Stimulated activated CD8-positive, alpha-beta memory T cell treated with anti-CD3 and anti-CD28 coated beads, Interleukin-15, amount 100 ng/mL, for 24 hours (primary cell): Measurements from ENCODE around the gene PDE4D.
"Not testable (repeated sequence)": the region's sequence is repeated elsewhere in the genome, so short reads cannot be mapped to it uniquely, and the experiment has no call there.

Experiments used
- DNase-seq: peaks from one replicate; pipeline ENCODE4 v3.0.0-alpha.2; 2020; ENCODE audit warnings: low read depth

Gene PDE4D

DNA sequence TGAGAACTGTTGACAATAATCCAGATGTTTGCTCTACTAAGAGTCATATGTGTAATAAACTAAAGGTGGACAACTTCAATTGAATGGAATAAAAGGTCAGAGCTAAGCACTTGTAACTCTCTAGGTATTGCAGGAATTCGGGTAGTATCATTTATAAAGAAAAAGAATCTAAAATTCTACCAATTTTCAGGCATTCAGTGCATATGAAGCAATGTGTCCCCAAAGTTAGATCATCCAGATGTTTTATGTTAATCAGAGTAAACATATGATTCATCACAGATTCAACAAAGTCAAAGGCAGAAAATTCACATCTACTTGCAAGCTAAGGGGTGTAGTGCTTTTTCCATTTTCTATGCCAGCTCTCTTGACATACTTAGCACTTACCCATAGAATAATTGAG, 477.1 kb downstream of the PDE4D start:
- no peak for DNase-seq

DNA sequence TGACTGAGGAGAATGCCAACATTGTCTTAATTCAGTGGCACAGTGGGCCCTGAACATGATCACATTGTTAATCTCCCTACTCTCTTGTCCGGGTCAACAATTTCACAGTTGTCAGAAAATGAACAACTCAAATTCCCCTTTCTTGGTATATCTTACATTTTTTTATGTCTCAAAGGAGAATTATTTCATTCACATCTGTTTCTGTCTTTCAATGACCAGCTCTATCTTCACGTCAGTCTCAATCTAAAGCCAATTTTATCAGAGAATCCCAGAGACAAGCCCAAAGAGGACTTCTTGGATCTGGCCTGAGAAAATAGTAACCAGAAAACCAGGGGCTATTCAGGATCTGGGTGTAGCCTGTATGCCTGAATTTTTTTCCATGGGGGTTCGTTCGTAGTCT, 477.5 kb downstream of the PDE4D start:
- no peak for DNase-seq

DNA sequence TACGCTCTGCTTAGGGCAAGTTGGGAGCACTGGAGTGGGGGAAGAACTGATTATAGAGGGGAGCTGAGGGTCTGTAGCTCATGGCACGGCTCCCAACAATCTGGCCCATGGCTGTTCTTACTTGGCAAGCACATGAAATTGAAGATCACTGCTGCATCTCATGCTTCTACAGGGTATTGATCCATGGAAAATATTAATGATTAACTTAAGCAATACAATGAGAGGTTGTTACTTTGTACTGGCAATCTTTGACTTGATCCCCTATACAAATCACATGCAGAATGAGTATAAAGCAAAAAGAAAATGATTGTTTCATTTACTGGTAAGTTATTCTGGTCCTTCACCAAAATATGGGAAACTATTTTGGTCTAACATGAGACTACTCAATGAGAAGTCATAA, 481.1 kb downstream of the PDE4D start:
- DNase-seq: no peak

DNA sequence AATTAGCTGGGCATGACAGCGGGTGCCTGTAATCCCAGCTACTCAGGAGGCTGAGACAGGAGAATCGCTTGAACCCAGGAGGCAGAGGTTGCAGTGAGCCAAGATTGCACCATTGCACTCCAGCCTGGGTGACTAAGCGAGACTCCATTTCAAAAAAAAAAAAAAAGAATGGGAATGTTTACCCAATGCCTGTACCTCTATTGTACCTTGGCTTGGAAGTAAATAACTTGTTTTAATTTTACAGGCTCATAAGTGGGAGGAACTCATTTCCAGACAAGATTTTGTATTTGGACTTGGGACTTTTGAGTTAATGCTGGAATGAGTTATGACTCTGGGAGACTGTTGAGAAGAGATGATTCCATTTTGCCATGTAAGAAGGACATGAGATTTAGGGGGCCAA, 484.5 kb downstream of the PDE4D start:
- not testable (repeated sequence) for DNase-seq

DNA sequence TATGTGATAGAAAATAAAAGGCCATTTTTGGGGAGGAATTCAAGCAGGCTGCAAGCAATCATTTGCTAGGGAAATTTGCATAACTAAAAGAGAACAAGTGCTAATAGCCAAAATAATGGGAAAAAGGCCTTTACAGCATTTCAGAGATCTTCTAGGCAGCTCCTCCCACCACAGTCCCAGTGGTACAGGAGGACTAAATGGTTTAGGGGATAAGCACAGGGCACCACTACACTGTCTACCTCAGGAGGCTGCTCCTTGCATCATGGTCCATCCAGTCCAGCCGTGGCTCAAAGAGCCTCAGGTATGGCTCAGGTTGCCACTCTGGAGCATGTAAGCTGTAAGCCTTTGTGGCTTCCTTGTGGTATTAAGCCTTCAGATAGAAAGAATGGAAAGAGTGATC, 485.6 kb downstream of the PDE4D start:
- DNase-seq: no peak

DNA sequence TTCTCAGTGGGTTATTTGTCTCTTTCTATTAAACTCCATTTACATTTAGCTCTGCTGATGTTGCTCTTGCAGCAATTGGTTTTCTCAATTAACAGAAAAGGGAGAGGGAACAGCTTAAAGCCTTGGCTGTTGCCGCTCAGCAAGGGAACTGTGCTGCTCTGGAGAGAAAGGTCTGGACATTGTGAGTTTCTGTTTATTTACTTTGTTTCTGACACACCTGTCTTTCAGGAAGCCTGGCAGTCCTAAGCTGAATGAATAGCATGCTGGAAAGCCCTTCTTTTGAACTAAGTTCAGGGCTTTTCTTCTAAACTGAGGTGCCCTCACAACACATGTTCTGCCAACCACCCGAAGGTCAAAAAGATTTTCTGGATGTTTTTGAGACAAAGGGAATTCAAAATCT, 491.9 kb downstream of the PDE4D start:
- no peak for DNase-seq

DNA sequence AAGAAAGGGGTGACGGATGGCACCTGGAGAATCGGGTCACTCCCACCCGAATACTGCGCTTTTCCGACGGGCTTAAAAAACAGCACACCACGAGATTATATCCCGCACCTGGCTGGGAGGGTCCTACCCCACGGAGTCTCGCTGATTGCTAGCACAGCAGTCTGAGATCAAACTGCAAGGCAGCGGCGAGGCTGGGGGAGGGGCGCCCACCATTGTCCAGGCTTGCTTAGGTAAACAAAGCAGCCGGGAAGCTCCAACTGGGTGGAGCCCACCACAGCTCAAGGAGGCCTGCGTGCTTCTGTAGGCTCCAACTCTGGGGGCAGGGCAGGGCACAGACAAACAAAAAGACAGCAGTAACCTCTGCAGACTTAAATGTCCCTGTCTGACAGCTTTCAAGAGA, 498.6 kb downstream of the PDE4D start:
- DNase-seq: not testable (repeated sequence)

DNA sequence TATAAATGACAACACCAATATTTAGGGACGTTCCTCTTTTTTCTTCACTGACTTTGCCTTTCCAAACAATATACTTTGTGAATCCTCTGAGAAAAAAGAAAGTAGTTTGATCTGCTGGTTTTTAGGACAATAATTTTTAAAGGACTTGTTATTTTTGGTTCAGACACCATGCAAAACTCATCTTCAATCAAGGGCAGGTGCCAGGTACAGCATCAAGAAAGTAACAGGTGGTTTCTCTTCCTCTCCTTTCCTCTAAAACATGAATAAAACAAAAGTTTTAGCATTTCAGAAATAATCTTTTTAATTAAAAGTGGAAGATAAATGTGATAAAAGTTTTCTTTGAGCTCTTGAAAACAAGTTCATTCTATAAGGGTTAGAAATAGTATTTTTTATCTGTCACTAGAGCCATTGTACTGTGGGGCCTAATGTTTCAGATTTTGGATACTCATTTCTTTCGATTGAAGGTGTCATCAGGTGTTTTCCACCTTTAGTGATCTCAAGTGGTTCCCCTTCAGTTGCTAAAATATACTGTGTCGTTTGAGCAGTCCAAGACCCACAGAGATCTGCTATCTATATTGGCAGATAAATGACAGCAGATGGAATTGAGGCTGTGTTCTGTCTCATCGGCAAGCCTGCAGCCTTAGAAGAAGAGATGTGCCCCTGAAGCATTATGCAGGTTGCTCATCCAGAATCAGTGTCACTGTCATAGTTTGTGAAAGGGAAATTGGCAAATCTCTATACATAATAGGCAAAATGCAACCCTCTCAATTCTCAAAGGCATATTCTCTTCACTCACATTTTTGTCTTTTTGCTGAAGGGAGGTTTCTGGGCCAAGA, 499.7 kb downstream of the PDE4D start:
- no peak for DNase-seq

DNA sequence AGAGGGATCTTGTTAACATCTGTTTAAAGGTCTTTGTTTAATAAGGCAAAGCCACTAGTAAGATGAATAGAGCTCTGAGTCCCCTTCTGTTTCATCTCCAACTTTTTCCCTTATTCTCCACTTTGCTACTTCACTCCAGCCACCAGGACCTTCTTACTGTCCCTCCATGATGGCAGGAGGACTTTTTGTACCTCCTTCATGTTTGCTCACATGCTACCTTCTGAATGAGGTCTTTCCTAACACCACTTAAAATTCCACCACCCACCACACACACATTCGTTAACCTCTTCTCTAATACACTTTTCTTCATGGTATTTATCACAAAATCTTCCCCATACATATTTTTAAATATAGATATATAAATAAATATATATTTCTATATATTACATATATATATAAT, 501.9 kb downstream of the PDE4D start:
- DNase-seq: no peak

DNA sequence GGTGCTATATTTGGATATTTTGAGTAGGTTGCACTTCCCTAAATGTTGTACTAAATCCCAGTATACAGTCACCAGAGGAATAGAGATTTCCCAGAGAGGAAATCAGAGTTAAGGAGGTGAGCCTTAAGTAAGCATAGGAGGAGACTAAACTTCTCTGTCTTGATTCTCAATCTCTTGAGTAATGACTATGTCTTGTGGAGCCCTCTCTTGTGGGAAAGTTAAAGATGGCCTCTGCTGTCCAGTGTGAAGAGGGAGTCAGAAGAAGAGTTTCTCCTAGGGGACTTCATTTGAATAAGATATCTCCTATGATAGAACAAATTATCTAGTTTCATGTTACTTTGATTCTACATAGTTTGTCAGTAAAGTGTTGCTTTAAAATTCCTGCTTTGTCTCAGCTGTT, 502.5 kb downstream of the PDE4D start:
- no peak for DNase-seq

DNA sequence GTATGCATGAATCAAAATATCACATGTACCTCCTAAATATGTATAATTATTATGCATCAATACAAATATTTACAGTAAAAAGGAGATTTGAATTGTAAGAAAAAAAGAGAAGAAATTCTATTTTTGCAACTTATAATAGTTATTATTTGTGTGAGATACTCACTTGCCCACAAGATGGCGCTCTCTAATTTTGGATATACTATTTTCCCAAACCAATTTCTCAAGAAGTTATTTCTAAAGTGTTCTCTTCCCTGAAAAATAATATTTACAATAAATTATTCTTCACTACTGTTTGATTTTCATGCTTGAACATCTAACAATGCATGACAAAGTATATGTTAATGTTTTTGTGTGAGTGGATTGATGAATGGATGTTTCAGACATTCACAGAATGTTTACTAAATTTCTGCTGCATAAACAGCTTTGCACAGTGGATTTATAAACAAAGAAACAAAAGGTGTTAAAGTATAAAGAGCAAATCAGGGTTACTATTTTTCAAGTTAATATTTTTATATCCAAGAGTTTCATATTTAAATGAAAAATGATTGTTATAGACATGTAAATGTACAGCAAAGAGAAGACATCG, 503.4 kb downstream of the PDE4D start:
- no peak for DNase-seq

DNA sequence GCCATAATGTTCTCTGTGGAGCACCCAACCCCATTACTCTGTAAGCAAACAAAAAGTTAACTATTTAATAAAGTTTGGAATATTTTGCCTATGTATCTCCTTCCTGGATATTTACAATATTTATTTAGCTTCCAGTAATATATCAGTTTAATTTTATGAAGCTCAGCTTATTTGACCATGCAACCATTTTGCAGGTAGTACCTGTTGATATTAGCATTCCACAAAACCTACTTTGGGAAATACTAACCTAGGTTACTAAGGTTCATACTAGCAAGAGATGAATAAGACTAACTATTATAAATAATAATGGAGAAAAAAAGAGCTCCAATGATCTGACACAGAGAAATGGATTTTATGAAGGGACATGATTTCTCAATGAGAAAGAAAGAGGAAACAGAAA, 506.4 kb downstream of the PDE4D start:
- no peak for DNase-seq

DNA sequence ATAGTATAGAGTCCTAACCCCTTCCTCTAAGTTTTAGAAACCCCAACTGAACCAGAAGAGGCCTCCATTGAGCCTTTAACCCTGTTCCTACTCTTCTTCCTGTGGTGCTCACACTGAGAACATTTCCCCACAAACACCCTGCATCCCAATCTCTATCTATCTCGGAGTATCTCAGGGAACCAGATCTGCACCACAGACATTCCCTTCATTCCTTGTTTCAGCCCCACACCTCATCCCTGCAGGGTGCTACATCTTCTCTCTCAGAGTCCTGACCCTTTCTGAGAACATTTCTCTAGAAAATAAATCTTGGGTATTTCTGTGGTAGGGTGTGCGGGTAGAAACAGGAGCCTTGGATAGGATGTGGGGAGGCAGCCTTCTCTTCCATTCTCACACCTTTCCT, 507.8 kb downstream of the PDE4D start:
- DNase-seq: no peak

DNA sequence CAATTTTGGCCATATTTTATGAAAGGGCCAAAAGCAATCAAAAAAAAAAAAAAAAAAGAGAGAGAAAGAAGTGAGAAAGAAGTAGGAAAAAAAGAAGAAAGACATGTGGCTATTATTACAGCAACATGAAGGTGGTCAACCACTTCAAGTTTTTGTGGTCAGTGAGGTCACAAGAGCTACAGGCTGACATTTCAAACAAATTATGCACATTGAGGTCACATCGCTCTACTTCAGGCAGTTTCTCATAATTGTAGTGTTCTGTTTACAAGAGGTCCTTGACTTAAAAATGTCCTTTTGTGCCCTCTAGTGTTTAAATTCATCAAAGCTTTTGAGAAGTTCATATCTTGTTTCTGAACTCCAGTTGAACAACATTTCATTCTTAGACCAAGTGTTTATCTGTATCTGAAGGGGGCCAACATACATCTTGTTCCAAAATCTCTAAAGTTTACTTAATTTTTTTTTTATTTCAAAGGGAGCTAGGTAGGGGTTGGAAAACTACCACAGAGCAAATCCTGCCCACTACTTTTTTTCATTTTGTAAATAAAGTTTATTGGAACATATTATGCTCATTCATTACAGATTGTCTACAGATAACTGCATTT, 513.1 kb downstream of the PDE4D start:
- no peak for DNase-seq

DNA sequence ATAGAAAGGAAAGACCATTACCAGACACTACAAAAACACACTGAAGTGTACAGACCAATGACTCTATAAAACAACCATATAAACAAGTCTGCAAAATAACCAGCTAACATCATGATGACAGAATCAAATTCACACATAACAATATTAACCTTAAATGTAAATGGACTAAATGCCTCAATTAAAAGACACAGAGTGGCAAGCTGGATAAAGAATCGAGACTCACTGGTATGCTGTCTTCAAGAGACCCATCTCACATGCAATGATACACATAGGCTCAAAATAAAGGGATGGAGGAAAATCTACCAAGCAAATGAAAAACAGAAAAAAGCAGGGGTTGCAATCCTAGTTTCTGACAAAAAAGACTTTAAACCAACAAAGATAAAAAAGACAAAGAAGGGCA, 519.5 kb downstream of the PDE4D start:
- not testable (repeated sequence) for DNase-seq

DNA sequence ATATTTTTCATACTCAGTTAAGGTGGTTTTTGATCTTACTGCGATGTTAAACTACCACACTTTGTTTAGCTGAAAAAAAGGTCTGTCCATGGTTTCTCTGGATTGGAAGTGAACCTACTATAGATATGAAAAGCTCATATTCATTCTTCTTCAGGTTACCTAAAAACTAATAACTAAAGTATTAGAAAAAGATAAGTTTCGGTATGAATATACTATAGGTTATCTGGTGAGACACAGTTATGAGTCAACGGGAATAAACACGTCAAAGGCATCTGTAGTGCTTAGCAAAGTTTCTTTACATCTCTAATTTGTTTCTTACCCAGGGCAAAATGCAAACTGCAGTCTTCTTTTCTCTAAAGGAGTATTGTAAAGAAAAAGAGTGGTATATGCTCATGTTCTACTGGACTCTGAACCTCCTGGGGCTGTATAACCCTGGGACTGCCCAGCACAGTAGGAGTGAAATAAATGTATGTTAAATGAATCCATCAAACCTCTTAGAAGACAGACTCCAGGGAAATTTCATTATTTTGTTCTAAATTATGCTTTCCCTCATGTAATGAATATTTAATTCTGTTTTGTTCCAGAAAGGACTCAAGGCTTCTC, 521.9 kb downstream of the PDE4D start:
- no peak for DNase-seq

DNA sequence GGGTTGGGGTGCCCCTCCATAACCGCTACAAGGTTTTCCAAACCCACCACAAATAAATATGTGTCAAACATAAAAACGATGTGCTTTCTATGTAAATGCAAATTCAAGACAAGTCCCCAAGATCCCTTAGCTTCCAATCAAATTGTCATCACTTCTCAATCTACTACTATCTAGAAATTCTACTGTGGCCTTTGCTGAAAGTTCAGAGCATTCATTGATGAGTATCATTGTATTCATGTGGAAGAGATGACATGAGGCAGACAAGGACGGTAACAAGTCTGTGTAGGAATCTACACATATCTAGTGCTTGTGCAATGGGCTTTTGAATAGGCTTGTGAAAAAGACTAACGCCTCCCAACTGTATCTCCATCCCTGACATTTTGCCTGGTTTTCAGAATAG, 524.6 kb downstream of the PDE4D start:
- no peak for DNase-seq

DNA sequence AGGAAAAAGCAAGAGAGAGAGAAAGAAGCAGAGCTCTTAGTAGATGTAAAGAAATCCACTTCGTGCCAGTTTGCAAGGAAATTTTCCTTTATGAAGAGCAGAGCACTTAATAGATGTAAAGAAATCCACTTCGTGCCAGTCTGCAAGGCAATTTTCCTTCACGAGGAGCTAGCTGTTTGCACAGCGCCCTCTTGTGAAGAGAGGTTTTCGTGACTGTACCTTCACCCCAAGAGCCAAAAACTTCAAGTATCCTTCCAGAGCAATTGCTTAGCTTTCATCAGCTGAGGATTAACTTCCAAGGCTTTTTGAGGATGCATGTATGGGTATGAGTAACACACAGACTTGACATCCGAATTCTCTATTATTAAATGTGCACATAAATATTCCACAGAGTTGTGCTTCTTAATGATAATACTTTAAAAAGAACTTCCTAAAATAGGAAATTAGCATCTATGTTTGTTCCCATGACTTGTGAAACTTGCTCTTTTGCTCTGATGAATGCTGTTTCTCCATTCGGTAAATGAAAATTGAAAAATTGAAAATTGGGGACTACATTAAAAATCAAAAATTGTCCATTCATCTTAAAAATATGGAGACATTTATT, 525.6 kb downstream of the PDE4D start:
- DNase-seq: no peak

DNA sequence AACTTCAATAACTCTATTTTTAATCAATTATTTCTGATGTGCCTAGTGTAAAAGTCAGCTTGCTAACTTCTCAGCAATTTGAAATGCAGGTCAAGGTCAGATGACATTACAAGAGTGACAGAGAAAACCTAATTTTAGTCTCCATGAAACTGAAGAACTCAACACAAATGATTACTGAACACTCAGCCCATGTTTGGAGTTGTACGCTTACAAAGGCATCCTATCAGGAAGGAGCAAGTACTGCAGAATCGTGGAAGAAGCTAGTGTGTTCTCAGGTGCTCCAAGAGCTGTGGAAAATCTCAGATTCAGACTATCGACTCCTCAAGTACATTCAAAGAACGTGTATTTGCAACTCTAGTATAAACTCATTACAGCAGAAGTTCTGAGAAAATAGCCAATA, 526.7 kb downstream of the PDE4D start:
- no peak for DNase-seq

DNA sequence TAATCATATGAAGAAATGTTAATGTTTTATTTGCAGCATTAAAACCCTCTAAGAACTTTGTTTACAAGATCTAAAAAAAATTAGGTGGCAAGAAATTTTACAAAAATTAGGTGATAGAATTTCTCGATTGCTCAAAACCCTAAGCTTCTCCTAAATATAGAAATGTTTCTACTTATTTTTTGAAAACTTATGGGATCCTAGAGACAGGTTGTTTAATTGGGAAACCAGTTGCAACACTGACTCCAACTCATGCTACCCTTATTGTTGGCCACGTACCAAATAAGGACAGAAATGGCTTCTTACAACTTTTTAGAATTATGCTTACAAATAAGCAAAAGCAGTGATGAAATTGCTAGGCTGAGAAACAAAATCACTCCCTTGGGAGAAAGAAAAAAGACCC, 531.1 kb downstream of the PDE4D start:
- no peak for DNase-seq

DNA sequence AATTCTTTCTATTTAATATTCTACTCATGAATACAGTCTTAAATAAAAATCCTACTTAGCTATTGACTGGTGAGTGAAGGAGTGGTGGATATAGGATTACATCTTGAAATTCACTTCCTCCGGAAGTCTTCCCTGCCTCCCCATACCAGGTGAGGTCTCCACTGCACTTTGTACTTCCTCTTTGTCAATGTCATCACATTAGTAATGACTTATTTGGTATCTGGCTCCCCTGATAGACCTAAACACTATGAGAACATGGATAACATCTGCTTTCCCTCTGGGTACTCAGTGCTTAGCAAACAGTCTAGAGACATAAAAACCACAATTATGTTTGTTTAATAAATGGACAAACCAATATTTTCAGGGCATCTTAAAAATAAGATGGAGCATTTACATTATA, 532.1 kb downstream of the PDE4D start:
- DNase-seq: no peak

DNA sequence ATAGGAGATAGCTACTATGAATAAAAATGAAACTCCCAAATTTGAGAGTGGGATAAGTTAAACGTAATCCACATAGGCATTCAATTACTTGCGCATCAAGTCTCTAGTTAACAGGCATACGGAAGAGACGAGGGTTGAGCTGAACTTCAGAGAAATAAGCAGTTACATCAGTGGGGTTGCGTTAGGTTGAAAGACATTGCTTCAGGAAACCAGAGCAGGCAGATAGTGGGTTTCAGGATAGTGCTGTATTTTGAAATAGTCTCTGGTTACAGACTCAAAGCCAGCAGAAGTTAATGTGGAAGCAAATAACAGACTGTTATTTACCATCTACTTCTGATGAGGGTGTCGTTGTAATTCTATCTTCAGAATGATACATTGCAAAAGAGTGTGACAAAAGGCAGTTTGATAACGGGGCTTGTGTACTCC, 533.4 kb downstream of the PDE4D start:
- DNase-seq: no peak
